Measurements from ENCODE around the gene SNAP47.

Gene SNAP47

GRCh38 chr1:227753999-227754711, 18.9 kb downstream of the SNAP47 start:
- no peak for DNase-seq

GRCh38 chr1:227754958-227755357, 19.7 kb downstream of the SNAP47 start:
- DNase-seq, result no peak

DNA sequence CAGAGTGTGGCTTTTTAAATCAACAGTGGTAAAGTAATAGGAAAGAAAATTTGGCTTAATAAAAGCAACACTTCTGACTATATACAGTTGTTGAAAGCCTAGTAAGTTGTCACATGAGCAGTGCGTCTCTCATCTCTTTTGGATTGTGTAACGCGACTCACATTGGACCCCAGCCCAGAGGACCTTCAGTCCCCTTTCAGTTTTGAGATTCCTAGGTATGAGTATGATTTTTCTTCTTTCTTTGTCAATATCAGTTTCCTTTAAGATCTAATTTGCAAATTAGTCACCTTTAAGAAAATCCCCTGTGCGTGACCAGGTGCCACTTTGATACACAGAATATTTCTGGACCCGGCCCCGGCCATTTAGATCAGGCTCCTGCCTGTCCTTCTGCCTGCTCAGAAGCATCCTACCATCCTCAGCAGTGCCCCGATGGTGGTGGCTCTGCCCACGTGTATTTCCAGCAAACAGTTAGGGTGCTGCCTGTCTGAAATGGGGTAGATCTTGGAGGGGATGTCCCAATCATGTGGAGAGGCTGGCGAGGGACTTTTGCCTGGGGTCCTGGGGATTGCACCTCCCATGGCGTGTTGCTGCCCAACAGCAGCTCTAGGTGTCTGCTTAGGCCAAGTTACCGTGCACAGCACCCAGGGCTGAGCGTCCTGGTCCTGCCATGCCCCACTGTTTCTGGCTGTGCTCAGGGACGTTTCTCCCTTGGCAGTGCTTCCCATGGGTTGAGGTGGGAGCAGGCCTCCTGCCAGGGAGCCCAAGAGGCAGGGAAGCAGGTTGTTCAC, 21.1 kb downstream of the SNAP47 start:
- DNase-seq, result no peak

DNA sequence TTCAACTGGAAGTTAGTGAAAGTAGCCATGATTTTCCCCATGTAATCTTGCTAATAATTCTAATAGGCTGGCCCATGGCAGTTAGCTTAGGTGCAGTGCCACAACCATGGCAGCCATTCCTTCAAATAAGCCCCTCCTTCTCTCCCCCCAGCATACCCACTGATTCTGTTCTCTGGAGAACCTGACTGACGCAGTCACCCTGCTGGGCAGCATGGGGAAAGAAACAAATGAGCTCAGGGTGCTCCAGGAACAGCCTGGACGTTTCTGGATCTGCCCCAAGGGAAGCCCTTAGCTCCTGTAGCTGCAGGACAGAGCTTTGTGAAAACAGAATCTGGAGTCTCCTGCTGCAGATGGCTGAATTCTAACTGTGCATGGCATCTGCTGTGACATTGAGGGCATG, 22.5 kb downstream of the SNAP47 start:
- no peak for DNase-seq

DNA sequence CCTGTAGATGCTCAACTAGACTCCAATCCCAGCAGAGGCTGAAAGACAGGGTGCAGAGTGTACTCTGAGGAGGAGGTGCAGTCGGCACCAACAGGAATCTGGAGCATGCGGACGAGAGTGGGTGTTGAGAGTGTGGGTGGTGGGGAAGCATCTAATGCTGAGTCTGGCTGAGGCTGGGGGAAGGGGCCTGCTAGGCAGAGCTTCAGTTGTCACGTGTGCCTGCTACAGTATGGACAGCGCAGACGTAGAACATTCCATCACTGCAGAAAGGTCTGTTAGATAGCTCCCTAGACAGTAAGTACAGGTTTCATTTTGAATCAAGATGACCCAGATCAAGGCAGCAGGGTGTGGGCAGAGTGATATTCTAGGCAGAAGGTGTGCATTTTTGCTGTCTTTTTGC, 23.1 kb downstream of the SNAP47 start:
- no peak for DNase-seq

DNA sequence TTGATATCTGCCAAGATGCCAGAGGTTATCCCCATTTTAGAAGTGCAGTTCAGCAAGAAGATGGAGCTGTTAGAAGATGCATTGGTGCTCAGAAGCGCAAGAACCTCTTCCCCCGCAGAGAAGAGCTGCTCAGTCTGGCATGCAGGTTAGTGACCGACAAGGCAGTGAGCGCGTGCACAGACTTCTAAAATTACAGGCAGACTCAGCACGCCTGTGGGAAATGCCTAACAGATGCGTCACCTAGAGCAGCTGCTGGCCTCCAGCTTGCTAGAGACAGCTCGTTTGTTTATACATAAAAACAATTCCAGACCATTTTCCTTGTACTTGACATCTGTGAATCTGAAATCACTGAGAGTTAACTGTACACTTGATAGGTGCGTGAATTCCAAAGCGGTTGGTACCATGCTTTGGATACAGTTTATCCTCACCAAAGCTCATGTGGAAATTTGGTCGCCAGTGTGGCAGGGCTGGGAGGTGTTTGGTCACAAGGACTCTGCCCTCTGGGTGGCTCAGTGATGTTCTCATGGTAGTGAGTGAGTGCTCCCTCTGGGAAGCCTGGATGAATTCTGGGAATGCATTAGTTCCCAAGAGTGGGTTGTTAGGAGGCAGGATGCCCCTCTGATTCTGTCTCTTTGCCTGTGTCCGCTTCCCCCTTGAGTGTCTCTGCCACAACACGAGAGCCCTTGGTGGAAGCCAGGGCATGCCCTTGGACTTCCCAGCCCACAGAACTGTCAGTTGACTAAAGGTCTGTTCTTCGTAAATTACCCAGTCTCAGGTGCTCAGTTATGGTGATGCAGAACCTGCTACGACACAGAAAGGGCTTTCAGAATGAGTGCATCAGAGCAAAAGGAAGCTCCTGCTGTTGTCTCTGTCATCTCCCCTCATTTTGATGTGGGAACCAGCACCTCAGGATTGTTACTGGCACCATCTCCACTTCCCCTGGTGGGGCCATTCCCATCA, 24.4 kb downstream of the SNAP47 start:
- DNase-seq, result no peak

- no peak for DNase-seq
Observed at GRCh38 chr1:227760377-227760776, 25.1 kb downstream of the SNAP47 start.

DNA sequence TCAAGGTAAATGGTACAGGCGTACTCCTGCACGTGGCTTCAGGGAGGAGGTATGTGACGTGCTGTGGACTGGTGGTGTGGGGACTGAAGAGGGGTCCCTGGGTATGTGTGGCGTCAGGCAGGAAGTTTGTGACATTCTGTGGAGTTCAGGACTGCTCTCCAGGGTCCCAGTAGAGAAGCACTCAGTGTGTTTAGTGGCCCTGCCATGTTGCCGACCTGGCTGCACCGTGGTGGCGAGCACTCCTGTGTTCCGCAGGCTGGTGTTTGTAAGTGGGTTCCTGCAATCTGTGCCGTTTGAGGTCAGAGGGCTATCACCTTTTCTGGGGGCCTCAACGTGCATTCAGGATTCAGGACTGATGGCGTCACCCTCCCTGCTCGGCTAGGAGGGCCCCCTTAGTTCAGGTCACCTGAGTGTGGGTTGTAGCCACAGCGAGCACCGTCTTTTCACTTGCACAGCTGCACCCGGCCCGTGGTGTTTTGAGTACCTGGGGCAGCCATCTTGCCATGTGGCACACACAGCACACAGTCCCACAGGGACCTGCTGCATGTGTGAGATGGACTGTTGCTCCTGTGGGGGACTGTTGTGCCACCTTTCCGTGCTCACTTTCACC, 26.5 kb downstream of the SNAP47 start:
- DNase-seq, result no peak

DNA sequence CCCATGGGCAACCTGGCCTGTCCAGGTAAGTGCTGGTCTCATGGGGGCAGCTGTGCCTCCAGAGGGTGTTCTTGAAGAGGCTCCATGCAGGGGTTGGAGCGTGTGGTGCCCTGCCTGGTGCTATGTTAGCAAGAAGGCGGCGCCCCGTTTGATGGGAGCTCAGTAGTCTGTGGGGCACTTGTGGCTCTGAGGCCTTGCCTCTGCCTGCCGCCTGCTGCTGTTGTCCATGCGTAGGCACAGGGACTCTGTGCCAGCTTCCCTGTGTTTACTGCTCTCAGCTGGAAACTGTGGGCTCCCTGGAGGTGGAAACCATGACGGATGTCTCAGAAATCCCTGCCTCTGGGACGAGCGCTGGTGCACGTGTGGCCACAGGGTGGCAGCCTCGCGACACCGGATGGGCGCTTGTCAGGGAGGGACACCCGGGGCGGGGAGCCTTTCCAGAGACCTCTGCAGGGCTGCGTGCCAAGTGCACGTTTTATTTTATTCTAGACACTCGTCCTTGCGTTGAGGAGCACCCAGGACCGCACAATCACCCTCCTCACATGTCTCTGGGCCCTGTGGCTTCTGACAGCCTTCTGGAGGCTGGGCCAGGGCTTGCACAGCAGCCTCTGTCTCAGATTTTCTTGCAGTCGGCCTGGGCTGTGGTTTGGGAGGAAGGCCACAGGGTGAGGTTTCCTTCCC, 27.1 kb downstream of the SNAP47 start:
- DNase-seq, result peak; percentile 83

DNA sequence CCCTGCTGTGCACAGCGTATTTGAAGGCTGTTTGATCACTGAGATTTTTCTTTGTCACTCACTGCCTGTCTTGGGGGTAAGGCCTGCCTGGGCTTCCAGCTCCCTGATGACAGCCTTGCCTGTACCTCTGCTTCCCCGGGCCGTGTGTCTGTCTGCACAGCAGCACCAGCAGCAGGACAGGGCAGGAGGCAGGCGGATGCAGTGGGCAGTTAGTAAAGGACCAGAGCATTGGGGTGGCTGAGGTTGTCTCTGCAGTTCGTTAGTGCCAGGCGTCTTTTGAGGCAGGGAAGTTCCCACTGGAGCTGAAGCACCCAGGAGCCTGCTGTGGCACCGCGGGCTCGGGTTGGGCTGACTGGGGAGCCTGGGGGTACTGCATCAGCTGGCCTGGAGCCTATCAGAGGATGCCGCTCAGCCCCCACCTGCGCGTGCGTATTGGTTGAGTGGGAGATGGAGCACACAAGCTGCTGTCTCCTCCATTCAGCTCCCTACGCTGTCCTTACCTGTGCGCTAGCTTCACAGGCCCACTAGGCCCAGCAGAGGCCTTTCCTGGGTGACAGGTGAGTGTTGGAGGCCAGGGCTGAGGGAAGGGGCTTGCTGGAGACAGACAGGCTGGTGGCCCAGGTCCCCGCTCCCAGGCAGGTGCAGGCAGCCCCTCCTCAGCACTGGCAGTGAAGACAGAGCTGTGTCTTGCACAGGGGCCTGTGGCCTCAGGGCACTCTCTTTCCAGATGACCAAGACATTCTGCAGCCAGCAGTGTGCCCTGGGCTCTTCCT, 28.2 kb downstream of the SNAP47 start:
- DNase-seq, result no peak

DNA sequence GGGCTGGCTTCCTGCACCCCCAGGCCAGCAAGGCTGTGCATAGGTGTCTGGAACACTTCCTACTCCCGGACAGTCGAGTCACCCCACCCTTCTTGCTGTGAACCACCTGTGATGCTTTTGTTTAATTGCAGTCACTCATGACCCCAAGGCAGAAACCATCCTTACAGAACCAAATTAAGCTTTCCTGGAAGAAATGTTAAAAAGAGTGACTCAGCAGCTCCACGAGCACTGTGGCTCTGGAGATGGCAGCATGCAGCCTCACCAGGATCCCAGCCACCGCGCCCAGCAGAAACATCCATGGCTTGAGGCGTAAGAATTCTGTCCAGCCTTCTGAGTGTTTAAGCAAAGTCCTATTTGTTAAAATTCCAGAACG, 28.8 kb downstream of the SNAP47 start:
- DNase-seq, result no peak

DNA sequence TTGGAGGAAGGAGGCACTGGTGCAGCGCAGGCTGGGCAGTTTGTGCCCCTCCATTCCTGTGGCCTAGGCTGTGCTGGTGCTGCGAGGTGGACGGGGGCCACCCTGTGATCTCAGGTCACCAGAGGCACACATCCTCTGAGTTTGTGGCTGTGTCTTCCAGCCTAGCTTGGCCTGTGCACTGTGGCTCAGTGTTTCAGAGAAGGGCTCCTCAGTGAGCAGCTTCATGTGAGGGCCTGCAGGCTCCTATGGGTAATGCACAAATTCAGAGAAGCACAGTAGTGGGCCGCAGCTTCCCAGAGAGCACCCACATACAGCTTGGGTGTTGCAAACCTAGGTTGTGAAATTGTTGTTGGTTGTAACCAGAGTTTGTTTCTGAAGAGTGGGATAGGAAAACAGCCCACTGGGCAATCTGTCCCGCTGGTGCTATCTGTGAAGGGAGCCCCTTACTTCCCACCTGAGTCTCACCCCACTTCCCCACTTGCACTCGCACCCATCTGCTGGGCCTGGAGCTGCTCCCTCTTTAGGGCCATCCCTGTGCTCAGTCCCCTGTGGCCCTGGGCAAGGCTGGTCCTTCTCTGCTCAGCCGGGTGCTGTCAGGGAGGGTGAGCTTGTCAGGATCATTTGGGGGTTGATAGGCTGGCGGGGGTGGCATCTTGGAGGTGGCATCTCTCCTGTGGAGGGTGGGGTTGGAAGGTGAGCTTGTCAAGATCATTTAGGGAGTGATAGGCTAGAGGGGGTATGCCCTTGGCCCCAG, 30.2 kb downstream of the SNAP47 start:
- DNase-seq, result no peak

- peak; percentile 52 for DNase-seq
Observed at GRCh38 chr1:227766015-227766634, 30.9 kb downstream of the SNAP47 start.

DNA sequence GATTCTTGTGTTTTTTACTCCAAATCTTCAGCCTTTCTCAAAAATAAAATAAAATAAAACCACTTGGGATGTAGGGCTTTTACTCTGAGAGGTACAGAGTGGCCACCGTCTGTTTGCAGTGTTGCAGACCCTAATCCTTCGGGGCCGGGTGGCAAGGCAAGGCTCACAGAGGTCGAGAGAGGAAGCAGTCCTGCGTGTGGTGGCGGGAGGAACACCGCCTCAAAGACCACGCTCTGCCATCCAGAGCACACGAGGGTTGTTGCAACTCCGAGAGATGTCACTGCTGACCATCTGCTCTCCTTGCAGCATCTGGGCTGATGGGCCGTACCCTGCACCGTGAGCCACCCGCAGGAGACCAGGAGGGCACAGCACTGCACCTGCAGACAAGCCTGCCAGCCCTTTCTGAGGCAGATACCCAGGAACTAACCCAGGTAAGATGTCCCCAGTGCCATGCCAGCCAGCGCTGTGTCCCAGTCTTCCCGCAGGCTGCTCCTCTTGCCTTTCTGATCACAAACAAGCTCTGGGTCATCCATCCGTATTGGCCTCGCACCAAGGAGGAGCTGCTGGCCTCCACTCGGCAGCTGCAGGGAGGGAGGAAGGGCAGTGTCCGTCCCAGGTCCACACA, 31.5 kb downstream of the SNAP47 start:
- DNase-seq, result no peak

GRCh38 chr1:227767401-227768124, 32.3 kb downstream of the SNAP47 start:
- no peak for DNase-seq

GRCh38 chr1:227768125-227768439, 32.8 kb downstream of the SNAP47 start:
- DNase-seq, result no peak

GRCh38 chr1:227768640-227769039, 33.4 kb downstream of the SNAP47 start:
- DNase-seq, result no peak

DNA sequence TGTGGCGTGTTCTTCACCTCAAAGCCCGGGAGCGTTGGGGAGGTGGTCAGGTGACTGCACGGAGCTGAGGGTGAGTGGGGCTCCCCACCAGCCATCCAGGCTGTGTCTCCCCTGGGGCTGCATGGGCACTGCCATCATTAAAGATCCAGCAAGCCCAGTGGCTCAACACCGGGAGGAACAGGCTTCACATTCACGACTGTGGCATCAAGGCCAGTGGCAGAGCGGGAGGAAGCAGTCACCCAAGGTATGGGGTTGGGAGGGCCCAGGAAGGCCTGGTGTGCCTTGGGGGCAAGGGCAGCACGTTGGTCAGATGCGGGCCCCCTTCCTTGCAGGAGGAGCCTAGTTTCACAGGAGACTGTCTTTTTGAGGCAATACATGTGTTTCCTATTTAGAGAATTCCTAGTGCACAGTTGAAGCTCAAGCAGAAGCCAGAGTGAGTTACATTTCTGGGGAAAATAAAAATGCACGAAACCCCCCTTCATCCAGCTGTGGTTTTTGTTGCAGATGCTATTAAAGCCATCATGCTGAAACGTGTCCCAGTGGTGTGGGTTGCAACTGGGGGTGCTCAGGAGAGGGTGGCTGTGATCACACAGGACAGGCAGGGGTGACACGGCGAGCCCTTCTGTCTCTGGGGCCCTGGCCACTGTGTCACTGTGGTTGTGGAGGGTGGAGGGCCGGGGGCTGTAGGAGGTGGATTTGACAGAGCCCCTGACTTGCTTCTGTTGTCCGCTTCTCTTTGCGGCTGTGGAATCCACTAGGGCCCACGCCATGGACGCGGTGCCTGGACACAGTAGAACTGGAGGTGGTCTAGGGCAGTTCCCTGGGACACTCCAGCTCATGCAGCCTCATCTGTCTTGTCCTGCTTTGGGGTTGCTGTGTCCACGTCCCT, 34.1 kb downstream of the SNAP47 start:
- no peak for DNase-seq
